DND-41 (cell line): ENCODE measurements around the gene GFM1.

Source experiments
- CTCF ChIP-seq: IDR thresholded peaks from 2 replicates; pipeline ENCODE4 v1.5.1; 2012; ENCODE audit warnings: borderline replicate concordance, low read length, moderate library complexity, mild to moderate bottlenecking; ENCODE audit not compliant: poor library complexity, severe bottlenecking; ENCODE audit errors: extremely low read depth
- EZH2 ChIP-seq: IDR thresholded peaks from 3 replicates; pipeline ENCODE4 v1.6.1; 2012; ENCODE audit warnings: borderline replicate concordance, low read depth, mild to moderate bottlenecking, moderate library complexity, low read length, inconsistent platforms; ENCODE audit not compliant: severe bottlenecking

- TF ChIP-seq CTCF = no peak
- TF ChIP-seq EZH2 = no peak
Measured at GRCh38 chr3:158731938-158732855, 87.9 kb downstream of the GFM1 start, which contains the start of gene RARRES1.
